ENCODE data around the gene SON.
A peak's percentile ranks its signal among the peaks of the same experiment; 100 is the strongest.

SON gene

DNA sequence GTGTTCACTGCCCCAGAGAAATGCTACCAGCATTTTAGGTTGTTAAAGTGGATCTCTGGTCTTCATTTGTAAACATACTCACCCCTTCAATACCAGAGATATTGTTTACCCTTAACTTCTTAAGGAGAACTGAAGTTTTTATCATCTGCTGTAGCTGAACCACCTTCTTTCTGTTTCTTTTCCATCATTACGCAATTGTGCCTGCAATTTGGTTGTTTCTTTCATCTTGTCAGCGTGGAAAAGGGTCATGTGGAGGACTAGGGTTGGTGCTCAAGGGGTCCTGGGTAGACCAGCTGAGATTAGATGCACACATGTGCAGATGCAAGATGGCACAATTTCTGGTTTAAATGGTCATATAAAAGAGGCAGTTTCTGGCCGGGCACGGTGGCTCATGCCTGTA, 23.9 kb upstream of the SON start:
- Histone ChIP-seq H3K4me1 (ENCODE audit: control insufficient read depth, insufficient read depth, low read length) (no peaks in the 10 kb centered on the region), H3K4me2 (ENCODE audit: low read length) (no peak overlapping the region), H3K9me3 (replicated peaks; ENCODE audit: low read length) (no peaks in the 10 kb centered on the region), H3K36me3 (ENCODE audit: insufficient read depth, low read length) (peaks cover 48% of the 10 kb centered on the region), H3K4me3 (ENCODE audit: low read length) (no peak overlapping the region), H3K27me3 (ENCODE audit: control insufficient read depth, insufficient read depth, low read length) (no peaks in the 10 kb centered on the region), H3K9ac (ENCODE audit: low read depth, low read length) (no peak overlapping the region)

DNA sequence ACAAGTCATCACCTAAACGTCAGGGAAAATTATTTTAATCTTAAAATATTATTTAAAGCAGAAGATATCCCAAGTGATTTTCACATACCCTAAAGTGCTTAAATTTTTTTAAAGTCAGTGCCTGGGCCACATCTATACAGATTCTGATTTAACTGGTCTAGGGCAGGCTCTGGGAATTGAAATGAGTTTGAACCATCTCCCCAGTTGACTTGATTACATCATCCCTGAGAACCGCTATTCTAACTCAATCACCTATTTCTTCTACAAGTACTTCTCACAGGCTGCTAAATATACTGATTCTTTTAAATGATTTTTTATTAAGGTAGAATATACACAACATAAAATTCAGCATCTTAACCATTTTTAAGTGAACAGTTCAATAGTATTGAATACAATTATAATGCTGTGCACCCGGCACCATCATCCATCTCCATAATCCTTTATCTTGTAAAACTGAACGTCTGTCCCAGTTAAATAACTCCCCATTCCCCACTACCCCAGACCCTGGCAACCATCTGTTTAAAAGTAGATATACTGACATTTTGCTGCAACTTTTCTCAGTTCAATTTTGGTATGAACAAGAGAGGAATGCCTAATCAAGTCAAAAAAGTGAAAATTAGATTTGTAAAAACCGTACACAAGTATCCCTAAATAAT, 20.4 kb upstream of the SON start:
- Histone ChIP-seq H3K27me3 (ENCODE audit: control insufficient read depth, insufficient read depth, low read length) (no peaks in the 10 kb centered on the region), H3K4me3 (ENCODE audit: low read length) (no peak overlapping the region), H3K9ac (ENCODE audit: low read depth, low read length) (no peak overlapping the region), H3K4me1 (ENCODE audit: control insufficient read depth, insufficient read depth, low read length) (no peaks in the 10 kb centered on the region), H3K9me3 (replicated peaks; ENCODE audit: low read length) (no peaks in the 10 kb centered on the region), H3K36me3 (ENCODE audit: insufficient read depth, low read length) (peaks cover 48% of the 10 kb centered on the region), H3K4me2 (ENCODE audit: low read length) (no peak overlapping the region)

DNA sequence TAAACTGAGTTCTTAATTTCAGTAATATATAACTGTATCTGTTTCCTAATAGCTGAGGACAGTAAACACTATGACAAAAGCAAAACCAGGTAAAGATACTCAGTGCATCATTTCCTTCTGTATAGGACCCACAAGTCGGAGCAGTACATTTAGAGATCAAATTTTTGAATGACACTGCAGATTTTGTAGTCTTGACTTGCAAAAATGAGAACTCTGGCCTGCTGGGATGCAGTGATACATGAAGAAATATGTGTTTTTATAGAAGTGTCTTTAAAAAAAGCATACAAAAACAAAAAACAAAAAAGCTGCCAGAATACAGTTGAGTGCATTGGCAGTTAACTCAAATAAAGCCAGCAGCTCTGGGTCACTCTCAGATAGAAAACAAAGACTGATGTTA, 19.9 kb upstream of the SON start:
- H3K4me3 ChIP-seq (ENCODE audit: low read length) = no peak overlapping the region
- no peaks in the 10 kb centered on the region for H3K9me3 ChIP-seq (replicated peaks; ENCODE audit: low read length)
- H3K36me3 ChIP-seq (ENCODE audit: insufficient read depth, low read length) = peaks cover 49% of the 10 kb centered on the region
- H3K27me3 ChIP-seq (ENCODE audit: control insufficient read depth, insufficient read depth, low read length) = no peaks in the 10 kb centered on the region
- H3K4me2 ChIP-seq (ENCODE audit: low read length) = no peak overlapping the region
- H3K4me1 ChIP-seq (ENCODE audit: control insufficient read depth, insufficient read depth, low read length) = no peaks in the 10 kb centered on the region
- no peak overlapping the region for H3K9ac ChIP-seq (ENCODE audit: low read depth, low read length)

DNA sequence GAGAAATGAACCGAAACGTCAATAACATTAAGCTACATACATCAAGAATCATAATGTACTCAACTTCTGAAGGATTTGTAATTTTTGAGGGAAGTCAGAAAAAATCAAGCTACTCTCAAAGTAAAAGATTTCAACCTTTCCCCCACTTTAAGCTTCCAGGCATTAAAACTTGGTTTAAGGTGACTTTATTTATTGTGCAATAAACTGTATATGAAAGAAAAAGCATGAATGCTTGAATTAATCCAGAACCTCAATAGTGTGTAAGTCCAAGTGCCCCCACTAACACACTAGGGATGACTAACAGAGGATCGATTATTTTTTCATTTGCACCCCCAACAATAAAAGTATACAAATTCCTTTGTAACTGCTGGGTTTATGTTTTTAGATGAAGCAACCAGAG, 11.8 kb upstream of the SON start:
- Histone ChIP-seq H3K4me3 (ENCODE audit: low read length) (no peak overlapping the region), H3K9ac (ENCODE audit: low read depth, low read length) (no peak overlapping the region), H3K9me3 (replicated peaks; ENCODE audit: low read length) (no peaks in the 10 kb centered on the region), H3K36me3 (ENCODE audit: insufficient read depth, low read length) (peaks cover 80% of the 10 kb centered on the region), H3K4me2 (ENCODE audit: low read length) (no peak overlapping the region), H3K4me1 (ENCODE audit: control insufficient read depth, insufficient read depth, low read length) (no peaks in the 10 kb centered on the region), H3K27me3 (ENCODE audit: control insufficient read depth, insufficient read depth, low read length) (no peaks in the 10 kb centered on the region)

DNA sequence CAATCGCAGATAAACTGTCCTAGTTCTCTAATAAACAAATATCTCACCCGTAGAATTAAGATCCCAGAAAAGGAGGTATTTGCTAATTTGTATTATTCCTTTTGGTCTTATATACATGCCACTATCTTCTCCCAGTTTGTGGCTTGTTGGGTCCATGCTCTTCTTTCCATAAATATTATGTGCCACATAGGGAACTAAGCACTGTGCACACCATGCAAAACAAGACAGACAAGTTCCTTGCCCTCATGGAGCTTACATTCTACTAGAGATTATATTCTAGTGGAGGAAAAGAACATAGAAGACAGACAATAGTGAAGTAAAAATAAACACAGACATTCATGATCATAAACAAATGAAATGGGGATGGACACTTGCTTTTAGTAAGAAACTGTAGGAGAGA, 5.6 kb upstream of the SON start:
- Histone ChIP-seq H3K4me2 (ENCODE audit: low read length) (no peak overlapping the region), H3K9me3 (replicated peaks; ENCODE audit: low read length) (no peaks in the 10 kb centered on the region), H3K36me3 (ENCODE audit: insufficient read depth, low read length) (peaks cover 56% of the 10 kb centered on the region), H3K4me1 (ENCODE audit: control insufficient read depth, insufficient read depth, low read length) (peaks cover 13% of the 10 kb centered on the region), H3K4me3 (ENCODE audit: low read length) (no peak overlapping the region), H3K9ac (ENCODE audit: low read depth, low read length) (no peak overlapping the region), H3K27me3 (ENCODE audit: control insufficient read depth, insufficient read depth, low read length) (no peaks in the 10 kb centered on the region)

DNA sequence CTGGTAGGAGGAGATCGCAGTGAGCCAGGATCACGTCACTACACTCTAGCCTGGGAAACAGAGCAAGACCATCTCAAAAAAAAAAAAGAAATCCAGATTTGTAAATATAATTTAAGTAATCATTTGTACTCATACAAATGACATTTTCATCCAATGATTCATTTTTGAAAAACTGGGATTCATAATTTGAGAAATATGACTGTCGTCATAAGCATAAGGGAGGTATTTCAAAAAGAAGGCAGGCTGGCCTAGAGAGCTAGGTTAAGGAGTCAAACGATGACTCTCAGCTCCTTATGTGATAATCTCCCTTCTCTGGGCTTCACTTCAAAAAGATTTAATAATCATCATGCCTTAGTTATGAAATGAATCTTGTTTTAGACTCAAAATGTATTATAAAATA, 3.2 kb upstream of the SON start:
- no peak overlapping the region for H3K4me2 ChIP-seq (ENCODE audit: low read length)
- peaks cover 35% of the 10 kb centered on the region for H3K36me3 ChIP-seq (ENCODE audit: insufficient read depth, low read length)
- no peaks in the 10 kb centered on the region for H3K27me3 ChIP-seq (ENCODE audit: control insufficient read depth, insufficient read depth, low read length)
- no peaks in the 10 kb centered on the region for H3K9me3 ChIP-seq (replicated peaks; ENCODE audit: low read length)
- no peak overlapping the region for H3K4me3 ChIP-seq (ENCODE audit: low read length)
- H3K4me1 ChIP-seq (ENCODE audit: control insufficient read depth, insufficient read depth, low read length) = peaks cover 13% of the 10 kb centered on the region
- H3K9ac ChIP-seq (ENCODE audit: low read depth, low read length) = peak overlapping the region; percentile 98

DNA sequence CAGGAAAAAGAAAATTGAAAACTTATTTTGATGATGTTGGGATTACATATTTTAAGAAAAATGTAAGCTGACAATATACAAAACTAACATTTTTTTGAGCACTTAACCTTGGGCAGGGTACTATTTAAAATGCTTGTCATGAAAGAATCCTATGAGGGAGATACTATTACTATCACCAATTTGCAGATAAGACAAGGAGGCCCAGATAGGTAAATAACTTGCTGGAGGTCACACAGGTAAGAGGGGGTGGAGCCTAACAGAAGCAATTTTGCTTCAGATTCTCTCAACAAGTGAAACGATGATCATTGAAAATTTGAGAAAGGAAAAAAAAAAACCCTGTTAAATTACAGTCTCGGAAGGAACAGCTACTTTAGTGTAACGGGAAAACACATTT, 2.1 kb upstream of the SON start:
- H3K36me3 ChIP-seq (ENCODE audit: insufficient read depth, low read length) = peaks cover 28% of the 10 kb centered on the region
- no peaks in the 10 kb centered on the region for H3K9me3 ChIP-seq (replicated peaks; ENCODE audit: low read length)
- H3K4me3 ChIP-seq (ENCODE audit: low read length) = peak overlapping the region; percentile 81
- no peaks in the 10 kb centered on the region for H3K27me3 ChIP-seq (ENCODE audit: control insufficient read depth, insufficient read depth, low read length)
- peak overlapping the region; percentile 98 for H3K9ac ChIP-seq (ENCODE audit: low read depth, low read length)
- peaks cover 19% of the 10 kb centered on the region for H3K4me1 ChIP-seq (ENCODE audit: control insufficient read depth, insufficient read depth, low read length)
- H3K4me2 ChIP-seq (ENCODE audit: low read length) = peak overlapping the region; percentile 89

DNA sequence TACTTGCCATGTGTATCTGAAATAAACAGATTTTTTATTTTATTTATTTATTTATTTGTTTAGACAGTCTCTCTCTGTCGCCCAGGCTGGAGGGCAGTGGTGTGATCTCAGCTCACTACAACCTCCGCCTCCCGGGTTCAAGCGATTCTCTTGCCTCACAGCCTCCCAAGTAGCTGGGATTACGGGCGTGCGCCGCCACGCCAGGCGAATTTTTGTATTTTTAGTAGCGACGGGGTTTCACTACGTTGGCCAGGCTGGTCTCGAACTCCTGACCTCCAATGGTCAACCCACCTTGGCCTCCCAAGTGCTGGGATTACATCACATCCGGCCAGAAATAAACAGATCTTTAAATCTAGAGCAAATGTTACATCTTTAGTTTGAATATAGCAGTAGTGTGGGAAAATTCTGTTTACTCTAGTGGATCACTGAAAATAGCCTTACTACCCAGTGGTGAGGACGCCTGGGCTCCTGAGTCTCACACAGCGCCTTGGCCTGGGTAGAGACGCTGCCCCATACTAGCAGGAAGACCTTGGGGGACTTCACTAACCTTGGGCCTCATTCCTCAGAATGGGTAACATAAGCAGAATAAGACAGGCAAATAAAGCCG, 1.6 kb upstream of the SON start:
- Histone ChIP-seq H3K9me3 (replicated peaks; ENCODE audit: low read length) (no peaks in the 10 kb centered on the region), H3K9ac (ENCODE audit: low read depth, low read length) (peak overlapping the region; percentile 98), H3K4me3 (ENCODE audit: low read length) (peak overlapping the region; percentile 81), H3K4me2 (ENCODE audit: low read length) (peak overlapping the region; percentile 89), H3K4me1 (ENCODE audit: control insufficient read depth, insufficient read depth, low read length) (peaks cover 23% of the 10 kb centered on the region), H3K36me3 (ENCODE audit: insufficient read depth, low read length) (peaks cover 25% of the 10 kb centered on the region), H3K27me3 (ENCODE audit: control insufficient read depth, insufficient read depth, low read length) (no peaks in the 10 kb centered on the region)

DNA sequence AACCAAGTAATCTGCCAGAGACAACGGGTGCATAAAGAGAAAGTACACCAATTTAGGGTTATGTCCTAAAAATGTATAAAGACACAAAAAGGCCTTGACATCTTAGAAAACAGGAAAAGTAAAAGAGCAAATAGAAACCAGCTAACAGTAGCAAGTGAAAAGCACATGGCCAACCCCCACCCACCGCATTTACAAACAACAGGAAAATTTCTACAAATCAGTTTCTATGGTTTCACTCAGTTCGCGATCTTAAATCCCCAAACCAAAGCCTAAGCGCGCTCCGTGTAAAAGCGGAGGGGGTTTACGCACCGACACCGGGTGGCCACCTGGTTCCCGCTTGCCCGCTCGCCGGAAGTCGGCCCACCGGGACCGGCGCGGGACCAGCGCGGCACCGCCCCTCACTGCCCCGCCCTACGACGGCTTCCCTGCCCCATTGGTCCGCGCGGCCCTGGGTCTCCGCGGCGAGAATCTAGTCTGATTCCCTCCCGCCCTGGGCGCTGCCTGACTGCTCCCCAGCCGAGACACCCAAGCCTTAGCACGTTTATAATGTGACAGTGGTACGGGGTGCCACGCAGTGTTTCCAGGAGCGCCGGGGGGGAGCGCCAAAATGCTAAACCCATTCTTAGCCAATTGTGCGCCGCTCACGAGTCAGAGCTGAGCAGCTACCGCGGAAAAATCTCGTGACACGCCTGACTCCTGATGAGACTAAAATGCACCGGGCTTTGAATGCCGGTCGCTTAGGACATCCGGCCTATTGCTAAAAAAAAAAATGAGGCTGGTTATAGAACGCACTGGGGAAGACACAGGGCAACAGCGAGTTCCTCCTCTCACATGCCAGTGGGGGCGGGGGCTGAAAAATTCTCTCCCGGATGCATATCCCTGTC, 840 bp upstream of the SON start, which contains the start of gene GART:
GART (minus strand) TSS at position 362 of the 884 bp plus-strand sequence. CDS start 2,802 bp downstream, outside the sequence.
- Histone ChIP-seq H3K36me3 (ENCODE audit: insufficient read depth, low read length) (peaks cover 17% of the 10 kb centered on the region), H3K27me3 (ENCODE audit: control insufficient read depth, insufficient read depth, low read length) (no peaks in the 10 kb centered on the region), H3K4me1 (ENCODE audit: control insufficient read depth, insufficient read depth, low read length) (peaks cover 24% of the 10 kb centered on the region), H3K4me2 (ENCODE audit: low read length) (peak within 1 kb of the TSS; percentile 89), H3K4me3 (ENCODE audit: low read length) (peak within 1 kb of the TSS; percentile 81), H3K9ac (ENCODE audit: low read depth, low read length) (peak within 1 kb of the TSS; percentile 98), H3K9me3 (replicated peaks; ENCODE audit: low read length) (no peaks in the 10 kb centered on the region)

DNA sequence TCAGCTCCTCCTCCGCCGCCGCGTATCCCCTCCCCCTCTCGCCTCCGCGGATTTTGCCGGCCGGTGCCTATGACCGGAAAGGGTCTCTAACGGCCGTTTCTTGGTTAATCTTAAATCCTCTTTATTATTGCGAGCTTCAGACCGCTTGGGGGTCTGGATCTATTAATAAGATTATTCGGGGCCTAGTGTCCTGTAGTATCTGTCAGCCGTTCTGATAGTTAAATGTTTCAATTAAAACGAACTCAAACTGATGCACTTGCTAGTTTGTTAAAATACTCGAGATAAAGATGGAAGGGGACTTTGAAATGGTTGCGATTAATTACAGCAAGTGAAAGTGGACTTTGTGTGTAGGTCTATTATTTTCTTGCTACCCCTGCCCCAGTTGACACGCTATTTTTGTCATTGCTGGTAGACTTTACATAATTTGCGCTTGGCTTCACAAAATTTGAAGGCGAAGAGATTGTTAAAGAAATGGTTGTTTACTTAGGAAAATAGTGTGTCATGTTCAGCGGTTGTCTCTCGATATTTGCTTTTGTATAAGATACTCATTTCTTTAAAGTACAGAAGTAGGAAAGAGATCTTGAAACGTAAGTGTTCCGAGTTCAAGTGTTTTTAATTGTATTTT, 779 bp downstream of the SON start:
- H3K4me1 ChIP-seq (ENCODE audit: control insufficient read depth, insufficient read depth, low read length) = peaks cover 24% of the 10 kb centered on the region
- H3K9ac ChIP-seq (ENCODE audit: low read depth, low read length) = peak overlapping the region; percentile 98
- H3K9me3 ChIP-seq (replicated peaks; ENCODE audit: low read length) = no peaks in the 10 kb centered on the region
- H3K36me3 ChIP-seq (ENCODE audit: insufficient read depth, low read length) = peaks cover 19% of the 10 kb centered on the region
- H3K4me2 ChIP-seq (ENCODE audit: low read length) = peak overlapping the region; percentile 84
- no peaks in the 10 kb centered on the region for H3K27me3 ChIP-seq (ENCODE audit: control insufficient read depth, insufficient read depth, low read length)
- H3K4me3 ChIP-seq (ENCODE audit: low read length) = peak overlapping the region; percentile 81

Data from skeletal muscle satellite cell (primary cell).